ENCODE data around the gene SAMD15.

Gene SAMD15

GRCh38 chr14:77424862-77425261 is 47.7 kb downstream of the SAMD15 start:
- DNase-seq (ENCODE audit: insufficient read length, low spot score) (no peak), FAIRE-seq (no peak)
- no peak for TF ChIP-seq CTCF (IDR thresholded peaks at IDR 0.05; ENCODE audit: insufficient read depth, missing control alignments)

- no peak for TF ChIP-seq CTCF (IDR thresholded peaks at IDR 0.05; ENCODE audit: insufficient read depth, missing control alignments)
- DNase-seq (ENCODE audit: insufficient read length, low spot score): no peak
- no peak for FAIRE-seq
Measured at GRCh38 chr14:77426396-77426795, 49.2 kb downstream of the SAMD15 start.

GRCh38 chr14:77436042-77436441 is 58.9 kb downstream of the SAMD15 start:
- no peak for DNase-seq (ENCODE audit: insufficient read length, low spot score)
- FAIRE-seq: no peak
- TF ChIP-seq CTCF (IDR thresholded peaks at IDR 0.05; ENCODE audit: insufficient read depth, missing control alignments): no peak

GRCh38 chr14:77438596-77438995 is 61.4 kb downstream of the SAMD15 start:
- FAIRE-seq: no peak
- no peak for TF ChIP-seq CTCF (IDR thresholded peaks at IDR 0.05; ENCODE audit: insufficient read depth, missing control alignments)
- DNase-seq (ENCODE audit: insufficient read length, low spot score): no peak

GRCh38 chr14:77439861-77440260 is 62.7 kb downstream of the SAMD15 start:
- TF ChIP-seq CTCF (IDR thresholded peaks at IDR 0.05; ENCODE audit: insufficient read depth, missing control alignments): no peak
- no peak for FAIRE-seq
- DNase-seq (ENCODE audit: insufficient read length, low spot score): no peak
